Fibroblast of lung (primary cell): ENCODE results near the gene SLC35A1. TPM values are rescaled to one million over a fixed set of nuclear protein-coding genes. Genes with fewer than 3 reads are reported as not detected.

Source experiments
- DNase-seq, 2 donors: peaks; one replicate each; pipeline versions ENCODE4 v3.0.0 to v3.0.0-alpha.2; 2010; ENCODE audit warnings: low read depth in 2 of 2
- H2AFZ ChIP-seq: 2 replicates; pipeline ENCODE4 v1.5.1; 2012; ENCODE audit warnings: low read length, control low read depth, inconsistent platforms
- H3K27ac ChIP-seq: 2 replicates; pipeline ENCODE4 v1.5.1; 2011; ENCODE audit warnings: low read length, control low read depth; ENCODE audit not compliant: insufficient read depth
- H3K27me3 ChIP-seq: 2 replicates; pipeline ENCODE4 v1.5.1; 2011; ENCODE audit warnings: mild to moderate bottlenecking, low read length; ENCODE audit not compliant: control insufficient read depth, insufficient read depth
- H3K36me3 ChIP-seq: 2 replicates; pipeline ENCODE4 v1.5.1; 2011; ENCODE audit warnings: low read length; ENCODE audit not compliant: control insufficient read depth, insufficient read depth
- H3K4me1 ChIP-seq: 2 replicates; pipeline ENCODE4 v1.5.1; 2011; ENCODE audit warnings: low read length; ENCODE audit not compliant: control insufficient read depth, insufficient read depth; ENCODE audit errors: extremely low read depth
- H3K4me2 ChIP-seq: 2 replicates; pipeline ENCODE4 v1.5.1; 2011; ENCODE audit warnings: low read length, control low read depth; ENCODE audit not compliant: insufficient read depth; ENCODE audit errors: extremely low read depth
- H3K4me3 ChIP-seq, 4 experiments: fragments of 200-600 bp in 1 of 4; sonication (generic) in 1 of 4; replicated peaks in 1 of 4; 2 replicates each; pipeline ENCODE4 v1.5.1; 2011 to 2016; ENCODE audit warnings: low read length in 4 of 4, low read depth in 3 of 4, mild to moderate bottlenecking in 3 of 4, control low read depth in 2 of 4, inconsistent platforms in 1 of 4, mixed read lengths in 1 of 4; ENCODE audit not compliant: insufficient read depth in 1 of 4; ENCODE audit errors: control extremely low read depth in 1 of 4
- H3K79me2 ChIP-seq: 2 replicates; pipeline ENCODE4 v1.5.1; 2012; ENCODE audit warnings: mild to moderate bottlenecking, low read length, inconsistent platforms; ENCODE audit not compliant: control insufficient read depth, insufficient read depth
- H3K9ac ChIP-seq: 2 replicates; pipeline ENCODE4 v1.5.1; 2011; ENCODE audit warnings: mild to moderate bottlenecking, low read length, control low read depth; ENCODE audit not compliant: insufficient read depth
- H3K9me3 ChIP-seq: 2 replicates; pipeline ENCODE4 v1.5.1; 2012; ENCODE audit warnings: low read depth, low read length; ENCODE audit not compliant: control insufficient read depth, insufficient read depth
- H4K20me1 ChIP-seq: 2 replicates; pipeline ENCODE4 v1.5.1; 2011; ENCODE audit warnings: low read length; ENCODE audit not compliant: control insufficient read depth, insufficient read depth; ENCODE audit errors: extremely low read depth
- EZH2 ChIP-seq: IDR thresholded peaks from 2 replicates; pipeline ENCODE4 v1.5.1; 2012; ENCODE audit warnings: low read length, control low read depth, mild to moderate bottlenecking; ENCODE audit errors: missing control alignments
- polyA plus RNA-seq, 2 donors: library from polyadenylated mRNA; depleted of rRNA in 1 of 2; stranded (reverse) in 1 of 2; unstranded in 1 of 2; fragments of >200 nt; gene quantifications; 2 replicates each; pipeline ENCODE4 v1.2.1, GENCODE V29; 2011 to 2012; ENCODE audit warnings: missing spikeins in 1 of 2
- total RNA-seq: library from RNA; depleted of rRNA; stranded (reverse); fragments of >200 nt; gene quantifications from 2 replicates; pipeline ENCODE4 v1.2.1, GENCODE V29; 2014
- TF ChIP-seq, protein P1 (sequence below), 2 donors: IDR thresholded peaks in 1 of 2; conservative IDR thresholded peaks in 1 of 2; 1 replicate in 1 of 2; 2 replicates in 1 of 2; pipeline ENCODE4 v1.5.1; 2011 to 2012; ENCODE audit warnings: low read length in 2 of 2, control low read depth in 1 of 2, inconsistent platforms in 1 of 2, low read depth in 1 of 2, mild to moderate bottlenecking in 1 of 2

The SLC35A1 gene
- total and polyA plus RNA-seq, 2 donors (not counting 1 experiment from before 2014, with no cell fraction given), result 27.6 to 35.8 TPM

DNA sequence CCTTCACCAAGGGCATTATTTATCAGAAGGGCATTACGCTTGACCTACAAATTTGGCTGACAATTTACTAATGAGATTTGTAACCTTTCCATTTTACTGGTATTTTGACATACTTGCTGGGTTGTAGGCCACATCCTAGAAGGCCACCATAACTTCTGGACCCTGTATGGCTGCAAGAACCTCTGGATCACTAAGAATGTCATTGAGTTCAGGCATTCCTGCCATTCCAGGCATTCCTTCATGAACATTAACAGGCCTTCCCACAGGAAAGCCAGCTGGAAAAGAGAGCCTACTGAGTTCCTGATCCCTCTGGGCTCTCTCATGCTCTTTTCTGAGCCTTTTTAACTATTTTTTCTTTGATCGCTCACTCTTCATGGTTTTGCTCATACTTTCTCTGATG is 28.4 kb upstream of the SLC35A1 start:
- H3K4me3 ChIP-seq, result no peak overlapping the region
- DNase-seq, result peak in 1 of 2 donors; percentile 9
- H3K9me3 ChIP-seq, result no peaks in the 10 kb centered on the region
- H3K4me2 ChIP-seq, result no peak overlapping the region
- no peak overlapping the region for H2AFZ ChIP-seq
- H4K20me1 ChIP-seq, result no peaks in the 10 kb centered on the region
- H3K9ac ChIP-seq, result no peak overlapping the region
- no peaks in the 10 kb centered on the region for H3K27me3 ChIP-seq
- H3K79me2 ChIP-seq, result no peaks in the 10 kb centered on the region
- H3K4me1 ChIP-seq, result no peaks in the 10 kb centered on the region
- no peak overlapping the region for H3K27ac ChIP-seq
- no peak for TF ChIP-seq EZH2
- TF ChIP-seq, protein P1, sequence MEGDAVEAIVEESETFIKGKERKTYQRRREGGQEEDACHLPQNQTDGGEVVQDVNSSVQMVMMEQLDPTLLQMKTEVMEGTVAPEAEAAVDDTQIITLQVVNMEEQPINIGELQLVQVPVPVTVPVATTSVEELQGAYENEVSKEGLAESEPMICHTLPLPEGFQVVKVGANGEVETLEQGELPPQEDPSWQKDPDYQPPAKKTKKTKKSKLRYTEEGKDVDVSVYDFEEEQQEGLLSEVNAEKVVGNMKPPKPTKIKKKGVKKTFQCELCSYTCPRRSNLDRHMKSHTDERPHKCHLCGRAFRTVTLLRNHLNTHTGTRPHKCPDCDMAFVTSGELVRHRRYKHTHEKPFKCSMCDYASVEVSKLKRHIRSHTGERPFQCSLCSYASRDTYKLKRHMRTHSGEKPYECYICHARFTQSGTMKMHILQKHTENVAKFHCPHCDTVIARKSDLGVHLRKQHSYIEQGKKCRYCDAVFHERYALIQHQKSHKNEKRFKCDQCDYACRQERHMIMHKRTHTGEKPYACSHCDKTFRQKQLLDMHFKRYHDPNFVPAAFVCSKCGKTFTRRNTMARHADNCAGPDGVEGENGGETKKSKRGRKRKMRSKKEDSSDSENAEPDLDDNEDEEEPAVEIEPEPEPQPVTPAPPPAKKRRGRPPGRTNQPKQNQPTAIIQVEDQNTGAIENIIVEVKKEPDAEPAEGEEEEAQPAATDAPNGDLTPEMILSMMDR (conservative IDR thresholded peaks at IDR 0.05 in 1 of 2, IDR thresholded peaks at IDR 0.05 in 1 of 2; ENCODE audit: low read depth in 1 of 2, low read length in 2 of 2), result no peak
- no peaks in the 10 kb centered on the region for H3K36me3 ChIP-seq

DNA sequence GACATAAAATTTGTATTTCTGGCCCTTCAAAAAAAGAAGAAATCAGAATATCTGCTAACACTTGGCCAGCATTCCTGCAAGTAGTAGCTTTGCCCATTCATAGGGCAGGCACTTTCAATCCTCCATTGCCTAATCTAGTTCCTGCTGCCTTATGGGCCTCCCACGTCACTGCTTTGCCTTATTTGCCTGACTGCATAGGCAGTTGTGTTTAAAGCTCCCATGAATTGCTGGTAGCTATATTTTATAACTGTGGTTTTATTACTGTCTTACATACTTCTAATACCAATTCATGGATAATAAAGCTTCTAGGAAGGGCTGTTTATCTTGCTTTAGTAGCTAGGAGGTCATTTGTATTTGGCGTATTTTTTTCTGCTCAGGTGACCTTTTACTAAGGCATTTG is 7.7 kb upstream of the SLC35A1 start:
- no peaks in the 10 kb centered on the region for H3K4me1 ChIP-seq

GRCh38 chr6:87473419-87473903 is 687 bp downstream of the SLC35A1 start:
- no peaks in the 10 kb centered on the region for H3K4me1 ChIP-seq
- no peaks in the 10 kb centered on the region for H3K9me3 ChIP-seq
- H3K79me2 ChIP-seq, result peaks cover 9% of the 10 kb centered on the region
- H3K4me2 ChIP-seq, result peak overlapping the region; percentile 90
- H3K27ac ChIP-seq, result peak overlapping the region; percentile 97
- H3K27me3 ChIP-seq, result no peaks in the 10 kb centered on the region
- DNase-seq, result peak; percentile 47 to 61
- H2AFZ ChIP-seq, result peak overlapping the region; percentile 87
- H3K36me3 ChIP-seq, result no peaks in the 10 kb centered on the region
- peak overlapping the region; percentile 93 for H3K9ac ChIP-seq
- no peaks in the 10 kb centered on the region for H4K20me1 ChIP-seq
- H3K4me3 ChIP-seq, result peak overlapping the region; percentile 92 to 99 (median 96)
- no peak for TF ChIP-seq EZH2
- TF ChIP-seq, protein P1 (conservative IDR thresholded peaks at IDR 0.05 in 1 of 2, IDR thresholded peaks at IDR 0.05 in 1 of 2; ENCODE audit: low read depth in 1 of 2, low read length in 2 of 2), result no peak

More for the DNA sequence above, 7.7 kb upstream of the SLC35A1 start:
- Histone ChIP-seq H3K4me3 (no peak overlapping the region), H3K9ac (no peak overlapping the region), H3K27ac (no peak overlapping the region), H2AFZ (no peak overlapping the region), H3K4me2 (no peak overlapping the region), H3K27me3 (no peaks in the 10 kb centered on the region), H3K79me2 (no peaks in the 10 kb centered on the region), H3K9me3 (no peaks in the 10 kb centered on the region), H3K36me3 (no peaks in the 10 kb centered on the region), H4K20me1 (no peaks in the 10 kb centered on the region)
- DNase-seq, result no peak
- TF ChIP-seq EZH2, result no peak
- TF ChIP-seq, protein P1 (conservative IDR thresholded peaks at IDR 0.05 in 1 of 2, IDR thresholded peaks at IDR 0.05 in 1 of 2; ENCODE audit: low read depth in 1 of 2, low read length in 2 of 2), result no peak
